H1 (cell line): Measurements from ENCODE around the gene PHF23. TPM values are rescaled to one million over a fixed set of nuclear protein-coding genes. Genes with fewer than 3 reads are reported as not detected.
A peak's percentile ranks its signal among the peaks of the same experiment; 100 is the strongest.

Experiments used
- TAF7 ChIP-seq: optimal IDR thresholded peaks from 2 replicates; pipeline ENCODE3; 2011; ENCODE audit warnings: low read depth, mild to moderate bottlenecking, inconsistent platforms, low read length, moderate library complexity, borderline replicate concordance
- polyA plus RNA-seq, 7 experiments: library from polyadenylated mRNA; depleted of rRNA in 3 of 7; stranded (reverse) in 5 of 7; unstranded in 2 of 7; fragments of >200 nt in 5 of 7; fragments of 200-250 nt in 2 of 7; gene quantifications; 1 replicate in 5 of 7; 2 replicates in 1 of 7; 4 replicates in 1 of 7; pipeline versions ENCODE4 v1.2.1 to v1.2.3, GENCODE V29; 2011 to 2013; ENCODE audit warnings: missing spikeins in 2 of 7, mixed read lengths in 2 of 7
- total RNA-seq: library from RNA; stranded (reverse); fragmentation: NEBNext Ultra II Directional; extraction: Animal tissue kit (Norgen Biotek cat#: 25700); gene quantifications from 2 replicates; pipeline ENCODE4 v1.2.1, GENCODE V29; 2021
- TF ChIP-seq, protein P1 (sequence below): IDR thresholded peaks from 2 replicates; pipeline ENCODE4 v1.6.1; 2012; ENCODE audit warnings: inconsistent platforms

Gene PHF23
- total and polyA plus RNA-seq, 2 of the 8 experiments (the other 6 are each of a cell fraction or from before 2014, with no cell fraction given): 47.5 to 62.8 TPM

GRCh38 chr17:7241783-7242716 is 2.8 kb upstream of the PHF23 start, which contains the start of gene GABARAP (continued):
- TF ChIP-seq, protein P1, sequence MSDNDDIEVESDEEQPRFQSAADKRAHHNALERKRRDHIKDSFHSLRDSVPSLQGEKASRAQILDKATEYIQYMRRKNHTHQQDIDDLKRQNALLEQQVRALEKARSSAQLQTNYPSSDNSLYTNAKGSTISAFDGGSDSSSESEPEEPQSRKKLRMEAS: peak; percentile 49
- peak; percentile 13 for TF ChIP-seq TAF7
